T-helper 1 cell (primary cell): ENCODE data around the gene LCN1.
"Not testable (repeated sequence)": the region's sequence is repeated elsewhere in the genome, so short reads cannot be mapped to it uniquely, and the experiment has no call there.

Source experiments
- DNase-seq, 5 donors: peaks; one replicate each; pipeline ENCODE4 v3.0.0-alpha.2; 2012 to 2020

LCN1 gene

GRCh38 chr9:135549478-135550343 lies 28.5 kb downstream of the LCN1 start:
- DNase-seq, result not testable (repeated sequence)

GRCh38 chr9:135550344-135550918 lies 29.2 kb downstream of the LCN1 start:
- DNase-seq, result no peak

GRCh38 chr9:135551031-135551430 lies 29.8 kb downstream of the LCN1 start:
- no peak for DNase-seq

- DNase-seq, result no peak
These were observed 30.2 kb downstream of the LCN1 start for GRCh38 chr9:135551456-135551855.

GRCh38 chr9:135552021-135552697 lies 30.9 kb downstream of the LCN1 start:
- DNase-seq, result no peak

GRCh38 chr9:135552698-135553171 lies 31.5 kb downstream of the LCN1 start:
- DNase-seq, result no peak

- no peak for DNase-seq
These were observed 33.5 kb downstream of the LCN1 start for GRCh38 chr9:135554718-135555117.

- no peak for DNase-seq
These were observed 34.0 kb downstream of the LCN1 start for GRCh38 chr9:135555203-135555602.

GRCh38 chr9:135555910-135556309 lies 34.7 kb downstream of the LCN1 start:
- DNase-seq, result no peak

GRCh38 chr9:135559606-135560005 lies 38.4 kb downstream of the LCN1 start:
- DNase-seq, result no peak

- no peak for DNase-seq
These were observed 40.4 kb downstream of the LCN1 start, which contains the start of gene PAEP for GRCh38 chr9:135561391-135562234. Gene PAEP, plus strand, starts transcription at chr9:135561756.

GRCh38 chr9:135562235-135562745 lies 41.0 kb downstream of the LCN1 start:
- DNase-seq, result no peak

GRCh38 chr9:135563039-135563476 lies 41.8 kb downstream of the LCN1 start:
- no peak for DNase-seq

GRCh38 chr9:135563858-135564257 lies 42.6 kb downstream of the LCN1 start:
- DNase-seq, result no peak

- DNase-seq, result no peak
These were observed 43.9 kb downstream of the LCN1 start for GRCh38 chr9:135565141-135565628.

GRCh38 chr9:135565636-135566035 lies 44.4 kb downstream of the LCN1 start:
- DNase-seq, result no peak

- DNase-seq, result no peak
These were observed 45.3 kb downstream of the LCN1 start for GRCh38 chr9:135566552-135566951.

- no peak for DNase-seq
These were observed 46.1 kb downstream of the LCN1 start for GRCh38 chr9:135567311-135567710.

GRCh38 chr9:135568026-135568425 lies 46.8 kb downstream of the LCN1 start:
- no peak for DNase-seq

- DNase-seq, result no peak
These were observed 49.2 kb downstream of the LCN1 start for GRCh38 chr9:135570456-135570855.

- no peak for DNase-seq
These were observed 51.0 kb downstream of the LCN1 start for GRCh38 chr9:135572233-135572632.

GRCh38 chr9:135573124-135573523 lies 51.9 kb downstream of the LCN1 start:
- no peak for DNase-seq
